Ectodermal cell (in vitro differentiated cells): ENCODE results near the gene HHIPL1.

ENCODE experiments used
- H3K27ac ChIP-seq: 2 replicates; pipeline ENCODE4 v1.7.0; 2013; ENCODE audit warnings: mild to moderate bottlenecking, low read depth, low read length; ENCODE audit not compliant: insufficient read depth, poor library complexity, severe bottlenecking
- H3K27me3 ChIP-seq: 2 replicates; pipeline ENCODE4 v1.7.0; 2013; ENCODE audit warnings: mild to moderate bottlenecking, low read length; ENCODE audit not compliant: insufficient read depth, control insufficient read depth, poor library complexity, severe bottlenecking
- H3K36me3 ChIP-seq: one replicate; pipeline ENCODE4 v1.7.0; 2013; ENCODE audit warnings: low read length; ENCODE audit not compliant: control insufficient read depth, insufficient read depth
- H3K4me1 ChIP-seq: one replicate; pipeline ENCODE4 v1.7.0; 2013; ENCODE audit warnings: low read length; ENCODE audit not compliant: control insufficient read depth, insufficient read depth
- H3K4me3 ChIP-seq: 2 replicates; pipeline ENCODE4 v1.7.0; 2013; ENCODE audit warnings: low read depth, low read length, control low read depth; ENCODE audit not compliant: insufficient read depth
- H3K9me3 ChIP-seq: 2 replicates; pipeline ENCODE4 v1.7.0; 2013; ENCODE audit warnings: mild to moderate bottlenecking, low read length, moderate library complexity; ENCODE audit not compliant: control insufficient read depth
- WGBS, 2 experiments: methylation state at CpG; one replicate each; pipeline ENCODE4 v1.1.7; 2013; ENCODE audit warnings: missing lambda C conversion rate in 2 of 2; 5-methylcytosine and 5-hydroxymethylcytosine counted together

The HHIPL1 gene

DNA sequence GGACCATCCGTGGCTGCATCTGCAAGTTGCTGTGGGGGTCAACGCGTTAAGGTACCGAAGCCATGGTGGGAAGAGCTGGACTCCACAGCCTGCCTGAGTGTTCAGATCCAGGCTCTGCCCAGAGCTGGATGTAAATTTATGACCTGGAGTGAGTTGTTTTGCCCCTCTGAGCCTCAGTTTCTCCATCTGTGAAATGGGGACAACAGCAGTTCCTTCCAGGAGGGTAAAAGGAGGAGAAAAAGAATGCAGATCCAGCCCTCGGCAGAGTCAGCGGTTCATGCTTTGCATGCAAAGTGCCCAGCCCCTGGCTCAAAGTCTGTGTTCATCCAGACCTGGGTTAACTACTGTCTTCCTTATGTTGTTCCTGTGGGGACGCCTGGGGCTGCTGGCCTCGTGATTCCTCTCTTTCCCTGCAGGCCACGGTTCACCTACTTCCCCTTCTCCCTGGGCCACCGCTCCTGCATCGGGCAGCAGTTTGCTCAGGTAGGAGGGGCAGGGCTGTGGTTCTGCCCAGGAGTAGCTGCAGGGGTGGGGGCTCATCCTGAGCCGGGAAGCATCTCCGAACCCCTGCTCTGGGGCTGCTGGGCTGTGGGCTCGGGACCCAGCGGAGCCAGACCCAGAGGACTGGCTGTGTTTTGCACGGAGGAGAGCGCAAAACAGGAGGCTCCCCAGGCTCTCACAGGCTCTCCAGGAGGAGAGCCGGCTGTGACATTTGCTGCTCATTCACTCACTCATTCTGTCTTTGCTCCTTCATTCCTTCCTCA lies 81.0 kb downstream of the HHIPL1 start:
- no peak overlapping the region for H3K27ac ChIP-seq
- 77 to 79% methylated on average over 18 of the region's 18 CpGs for WGBS, 2 experiments
- peaks cover 5% of the 10 kb centered on the region for H3K4me1 ChIP-seq
- H3K27me3 ChIP-seq = no peaks in the 10 kb centered on the region
- H3K36me3 ChIP-seq = no peaks in the 10 kb centered on the region
- H3K4me3 ChIP-seq = no peak overlapping the region
- no peaks in the 10 kb centered on the region for H3K9me3 ChIP-seq

- Histone ChIP-seq H3K27me3 (no peaks in the 10 kb centered on the region), H3K4me3 (no peak overlapping the region), H3K9me3 (no peaks in the 10 kb centered on the region), H3K4me1 (peaks cover 7% of the 10 kb centered on the region), H3K27ac (no peak overlapping the region), H3K36me3 (no peaks in the 10 kb centered on the region)
- 85 to 87% methylated on average over 26 of the region's 26 CpGs for WGBS, 2 experiments
These were observed 81.7 kb downstream of the HHIPL1 start for GRCh38 chr14:99726538-99727095.

DNA sequence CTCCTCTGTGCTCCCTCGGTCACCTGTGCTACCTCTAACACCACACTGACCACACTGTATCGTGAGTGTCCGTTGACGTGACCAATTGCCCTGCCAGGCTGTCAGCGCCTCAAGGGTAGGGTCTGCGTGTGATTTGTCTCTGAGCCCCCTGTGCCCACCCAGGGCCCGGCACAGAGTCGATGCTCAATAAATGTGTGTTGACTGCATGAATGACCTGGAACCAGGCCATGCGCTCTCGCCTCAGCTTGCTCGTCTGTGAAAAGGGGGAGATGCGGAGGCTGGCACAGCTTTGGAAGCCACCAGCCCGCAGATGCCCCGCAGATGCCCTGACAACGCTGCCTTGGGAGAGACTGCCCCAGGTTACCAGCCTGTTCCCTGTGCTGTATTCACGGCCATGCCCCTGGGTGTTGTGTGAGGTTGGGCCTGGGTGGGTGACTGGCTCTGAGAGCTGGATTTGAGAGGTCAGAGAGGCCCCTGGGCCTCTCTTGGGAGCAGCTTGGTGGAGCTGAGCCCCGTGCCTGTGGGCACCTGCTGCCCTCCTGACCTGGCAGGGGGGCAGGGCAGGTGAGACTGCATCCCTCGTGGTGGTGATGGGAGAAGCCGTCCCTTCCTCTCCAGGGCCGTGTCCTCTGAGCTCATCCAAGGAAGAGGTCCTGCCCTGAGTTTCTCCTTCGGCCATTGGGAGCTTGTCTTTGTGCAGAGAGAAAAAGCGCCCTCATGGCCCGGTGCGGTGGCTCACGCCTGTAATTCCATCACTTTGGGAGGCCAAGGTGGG lies 82.4 kb downstream of the HHIPL1 start:
- H3K9me3 ChIP-seq = no peaks in the 10 kb centered on the region
- WGBS, 2 experiments = 94 to 95% methylated on average over 25 of the region's 25 CpGs
- peaks cover 7% of the 10 kb centered on the region for H3K4me1 ChIP-seq
- no peak overlapping the region for H3K4me3 ChIP-seq
- no peaks in the 10 kb centered on the region for H3K36me3 ChIP-seq
- no peak overlapping the region for H3K27ac ChIP-seq
- no peaks in the 10 kb centered on the region for H3K27me3 ChIP-seq

DNA sequence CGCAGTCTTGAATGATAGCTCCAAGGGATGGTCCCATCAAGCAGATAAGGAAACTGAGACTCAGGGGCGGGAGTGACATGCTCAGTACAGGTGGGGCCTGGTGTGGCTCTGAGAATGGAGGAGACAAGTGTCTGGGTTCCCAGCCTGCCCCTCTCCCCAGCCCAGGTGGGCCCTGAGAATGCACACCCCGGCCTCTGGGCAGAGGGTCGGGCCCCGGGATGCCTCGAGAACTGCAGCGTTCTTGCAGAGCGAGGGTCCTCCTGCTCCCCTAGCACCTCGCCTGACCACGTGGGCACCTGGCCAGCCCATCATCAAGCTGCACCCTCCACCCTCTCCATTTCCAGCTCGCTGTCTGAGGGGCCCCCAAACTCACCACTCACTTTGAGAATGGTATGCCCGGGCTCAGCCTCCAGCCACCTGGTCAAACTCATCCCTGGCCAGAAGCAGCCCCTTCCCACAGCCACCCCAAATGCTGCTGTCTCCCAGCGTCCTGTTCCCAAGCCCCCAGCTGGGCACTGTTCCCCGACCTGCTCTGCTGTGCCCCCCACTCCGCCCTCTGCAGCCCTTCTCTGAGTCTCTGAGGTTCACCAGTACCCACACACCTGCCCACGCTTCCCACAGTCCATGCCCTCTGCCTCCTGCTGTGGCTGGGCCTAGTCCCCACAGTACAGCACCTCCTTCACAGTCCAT lies 83.4 kb downstream of the HHIPL1 start:
- H3K27me3 ChIP-seq = no peaks in the 10 kb centered on the region
- no peaks in the 10 kb centered on the region for H3K9me3 ChIP-seq
- peaks cover 7% of the 10 kb centered on the region for H3K4me1 ChIP-seq
- WGBS, 2 experiments = 92 to 93% methylated on average over 16 of the region's 16 CpGs
- H3K27ac ChIP-seq = no peak overlapping the region
- no peak overlapping the region for H3K4me3 ChIP-seq
- no peaks in the 10 kb centered on the region for H3K36me3 ChIP-seq

DNA sequence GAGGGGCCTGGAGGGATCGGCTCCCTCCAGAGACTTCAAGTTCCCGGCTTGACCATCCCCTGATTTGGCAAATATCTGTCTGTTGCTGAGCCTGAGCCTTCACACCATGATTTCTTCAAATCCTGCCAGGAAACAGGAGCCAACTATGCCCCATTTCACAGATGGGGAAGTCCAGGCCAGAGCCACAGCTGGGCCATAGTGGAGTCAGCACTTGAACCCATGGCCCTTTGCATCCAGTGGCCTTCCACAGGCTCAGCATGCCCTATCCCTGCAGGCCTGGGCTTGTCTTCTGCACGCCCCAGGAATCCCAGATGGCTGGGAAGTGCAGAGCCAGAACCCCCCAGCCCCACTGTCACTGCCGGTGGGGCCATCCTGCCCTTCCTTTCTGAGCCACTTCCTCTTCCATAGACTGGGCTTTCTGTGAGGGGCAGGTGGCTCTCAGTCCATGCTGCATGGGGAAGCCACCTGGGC lies 84.1 kb downstream of the HHIPL1 start:
- WGBS, 2 experiments = 86 to 88% methylated on average over 4 of the region's 4 CpGs
- H3K4me1 ChIP-seq = peaks cover 7% of the 10 kb centered on the region
- no peaks in the 10 kb centered on the region for H3K9me3 ChIP-seq
- no peaks in the 10 kb centered on the region for H3K27me3 ChIP-seq
- H3K4me3 ChIP-seq = no peak overlapping the region
- no peak overlapping the region for H3K27ac ChIP-seq
- H3K36me3 ChIP-seq = no peaks in the 10 kb centered on the region
